Stimulated activated CD8-positive, alpha-beta memory T cell treated with anti-CD3 and anti-CD28 coated beads, Interleukin-4, amount 100 ng/mL, for 4 hours (primary cell): ENCODE data around the gene C8B.

Source experiments
- DNase-seq, 2 donors: peaks; one replicate each; pipeline ENCODE4 v3.0.0-alpha.2; 2020; ENCODE audit warnings: low read depth in 2 of 2, low spot score in 1 of 2

Gene C8B

DNA sequence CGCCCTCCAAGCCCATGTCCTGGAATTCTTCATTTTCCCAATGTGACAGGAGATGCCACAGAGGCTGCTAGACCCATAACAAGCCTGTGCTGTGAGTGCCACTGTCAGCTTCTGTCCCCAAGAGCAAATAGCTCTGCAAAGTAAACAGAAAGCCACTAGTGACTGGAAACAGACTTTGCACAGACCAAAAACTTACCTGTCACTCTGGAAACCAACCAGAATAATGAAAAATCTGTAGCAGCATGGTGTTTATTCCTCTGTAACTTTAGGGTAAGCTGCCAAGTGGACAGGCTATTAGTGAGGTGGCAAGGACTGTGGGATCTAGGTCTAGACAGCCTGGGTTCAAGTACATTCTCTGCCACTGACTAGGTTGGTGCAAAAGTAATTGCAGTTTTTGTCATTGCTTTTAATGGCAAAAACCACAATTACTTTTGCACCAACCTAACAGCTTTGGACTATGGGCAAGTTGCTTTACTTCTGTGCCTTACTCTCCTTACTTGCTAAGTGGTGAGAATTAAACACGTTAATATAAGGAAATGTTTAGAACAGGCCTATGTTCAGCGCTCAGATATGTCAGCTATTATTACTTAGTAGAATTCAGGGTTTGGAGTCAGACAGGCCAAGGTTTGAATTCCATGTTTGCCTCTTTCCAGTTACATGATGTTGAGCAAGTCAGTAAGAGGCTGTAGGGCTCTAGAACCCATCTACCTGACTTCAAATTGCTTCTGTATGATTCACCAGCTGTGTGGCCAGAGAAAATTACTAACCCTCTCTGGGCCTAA is at the start of gene C8B:
TSS of gene C8B (minus strand) at position 100 of the 782 bp plus-strand sequence. CDS start at position 33, 67 bp downstream.
- no peak for DNase-seq

DNA sequence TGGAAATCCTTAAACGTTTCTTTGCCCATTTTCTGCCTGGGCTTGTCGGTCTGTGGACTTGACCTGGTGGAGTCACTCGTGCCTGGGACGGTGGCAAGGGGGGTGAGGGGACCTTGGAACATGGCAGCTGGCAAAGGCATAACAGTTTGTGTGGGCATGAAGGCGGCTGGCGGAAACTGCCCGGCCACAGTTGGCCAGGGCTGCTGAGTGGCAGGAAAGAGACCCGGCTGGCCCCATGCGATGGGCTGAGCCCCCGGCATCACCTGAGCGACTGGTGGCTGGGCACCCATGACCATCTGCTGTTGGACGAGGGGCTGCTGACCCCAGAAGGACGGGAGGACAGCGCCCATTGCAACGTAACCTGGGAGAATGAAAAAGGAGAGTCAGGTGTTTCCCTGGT is 49.3 kb upstream of the C8B start:
- no peak for DNase-seq

DNA sequence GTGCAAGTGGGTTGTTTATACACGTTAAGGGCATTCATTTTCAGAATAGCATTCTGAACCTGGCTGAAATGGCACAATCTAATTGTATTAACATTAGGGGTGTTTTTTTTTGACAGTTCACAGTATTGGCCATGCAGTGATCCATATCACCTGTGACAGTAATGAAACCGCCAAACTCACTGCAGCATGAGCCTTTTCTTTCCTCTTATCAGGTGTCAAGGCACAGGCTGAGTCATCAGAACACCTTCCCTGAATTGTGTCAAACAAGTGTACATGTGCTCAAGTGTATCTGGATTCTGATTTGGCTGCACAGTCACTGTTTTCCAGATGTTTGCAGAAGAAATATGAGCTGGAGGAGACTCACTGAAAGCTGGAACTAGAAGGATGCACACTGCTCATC is 47.7 kb upstream of the C8B start:
- DNase-seq: no peak

DNA sequence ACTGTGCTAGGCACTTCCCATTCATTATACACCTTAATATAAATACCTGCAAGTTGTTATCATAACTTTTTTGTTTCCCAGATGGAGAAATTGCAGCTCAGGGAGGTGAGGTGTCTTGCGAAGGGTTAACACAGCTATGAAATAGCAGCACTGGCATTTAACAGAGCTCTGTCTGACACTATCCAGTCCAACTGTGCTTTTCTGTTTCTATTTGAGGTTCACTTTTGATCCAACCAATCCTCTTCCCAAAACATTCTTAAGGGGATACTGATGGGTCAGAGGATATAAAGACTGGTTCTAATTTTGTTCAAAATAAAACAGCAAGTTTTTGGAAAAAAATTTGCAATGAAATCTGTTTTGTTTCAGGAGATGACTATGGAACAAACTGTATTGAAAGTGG is 46.5 kb upstream of the C8B start:
- DNase-seq: no peak

DNA sequence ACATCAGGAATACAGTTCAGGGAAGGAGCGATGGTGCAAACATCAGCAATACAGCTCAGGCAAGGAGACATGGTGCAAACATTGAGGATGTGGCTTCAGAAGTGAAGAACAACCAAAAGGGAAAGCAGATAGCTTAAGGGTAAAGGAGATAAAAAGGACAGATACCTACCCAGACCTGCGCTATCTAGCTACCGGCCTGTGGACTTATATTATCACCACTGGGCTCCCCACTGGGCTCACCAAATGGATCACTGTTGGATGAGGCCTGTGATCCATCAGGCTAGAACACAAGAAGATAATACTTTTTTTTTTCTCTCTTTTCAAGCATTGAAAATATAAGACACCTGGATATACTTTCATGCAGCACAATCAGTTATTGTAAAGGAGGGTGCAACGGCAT is 44.7 kb upstream of the C8B start:
- no peak for DNase-seq

DNA sequence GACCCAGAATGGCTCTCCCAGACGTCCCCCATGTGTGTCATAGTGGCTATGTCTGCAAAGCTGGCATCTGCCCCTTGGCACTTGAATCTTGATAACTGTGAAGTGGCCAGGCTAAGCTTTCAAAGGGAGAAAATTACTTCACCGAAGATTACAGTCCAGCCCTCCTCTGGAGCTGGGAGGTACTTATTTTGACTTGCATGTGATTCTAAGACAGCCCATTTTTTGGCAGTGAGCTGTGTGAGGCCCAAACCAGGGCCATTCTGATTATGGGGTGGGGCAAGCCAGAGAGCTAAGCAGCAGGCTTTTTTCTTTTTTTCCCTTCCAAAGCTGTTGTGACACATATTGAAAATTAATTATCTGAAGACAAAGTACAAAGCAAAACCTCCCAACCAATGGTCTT is 42.1 kb upstream of the C8B start:
- no peak for DNase-seq

DNA sequence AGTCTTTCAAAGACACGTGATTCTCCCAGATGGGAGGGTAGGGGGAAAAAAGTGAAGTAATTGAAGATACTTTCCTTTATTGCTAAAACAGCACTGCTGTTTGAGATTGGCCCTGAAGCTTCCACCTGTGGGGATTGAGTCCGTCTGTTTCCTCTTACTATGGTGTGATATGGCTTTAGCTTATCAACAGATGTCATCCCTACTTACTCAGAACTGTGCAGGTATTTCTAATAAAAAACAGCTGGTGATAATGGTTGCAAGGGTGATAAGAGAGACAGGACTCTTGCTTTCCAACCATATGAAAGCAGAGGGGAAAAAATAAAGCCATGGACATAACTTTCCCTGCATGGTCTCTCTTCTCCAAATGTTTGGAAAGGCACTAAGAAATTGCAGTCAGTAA is 41.7 kb upstream of the C8B start:
- DNase-seq: no peak

- DNase-seq: no peak
Observed at GRCh38 chr1:57003398-57004139, 37.8 kb upstream of the C8B start.

DNA sequence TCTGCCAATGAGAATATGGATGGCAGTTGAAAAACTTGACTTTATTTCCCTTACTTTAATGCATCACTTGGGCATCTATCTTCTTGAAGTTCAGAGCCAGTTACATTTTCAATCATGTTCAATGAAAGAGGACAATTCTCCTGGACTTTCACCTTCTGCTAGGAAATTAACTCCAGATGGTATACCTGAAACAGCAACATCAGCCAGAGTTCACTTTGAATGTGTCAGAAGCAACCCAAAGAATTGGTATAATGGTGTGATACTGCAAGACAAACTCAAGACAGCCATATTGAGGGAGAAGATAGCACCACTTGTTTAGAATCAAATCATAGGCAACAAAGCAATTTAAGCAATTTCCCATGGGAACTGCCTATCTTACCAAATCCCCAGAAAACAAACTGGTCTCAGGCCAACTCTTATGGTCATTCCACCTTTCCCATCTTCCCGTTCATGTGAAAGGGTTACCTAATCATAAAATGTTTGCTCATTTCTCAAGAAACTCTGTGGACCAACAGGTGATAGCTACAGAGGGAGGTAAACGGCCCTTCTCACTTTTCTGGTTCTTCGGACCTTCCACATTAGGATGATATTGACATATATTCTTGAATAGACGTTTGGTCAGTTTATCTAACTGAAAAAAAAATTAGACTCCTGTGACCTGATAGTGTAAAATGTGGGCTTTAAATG is 29.7 kb upstream of the C8B start:
- DNase-seq: no peak

DNA sequence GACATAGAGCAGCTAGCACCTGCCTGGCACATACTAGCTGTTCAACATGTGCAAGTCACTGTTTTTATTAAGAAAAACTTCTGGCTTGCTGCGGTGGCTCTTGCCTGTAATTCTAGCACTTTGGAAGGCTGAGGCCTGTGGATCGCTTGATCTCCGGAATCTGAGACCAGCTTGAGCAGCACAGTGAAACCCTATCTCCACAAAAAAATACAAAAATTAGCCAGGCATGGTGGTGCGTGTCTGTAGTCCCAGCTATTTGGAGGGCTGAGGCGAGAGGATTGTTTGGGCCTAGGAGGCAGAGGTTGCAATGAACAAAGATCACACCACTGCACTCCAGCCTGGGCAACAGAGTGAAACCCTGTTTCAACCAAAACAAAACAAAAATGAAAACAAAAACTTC is 27.7 kb upstream of the C8B start:
- no peak for DNase-seq

DNA sequence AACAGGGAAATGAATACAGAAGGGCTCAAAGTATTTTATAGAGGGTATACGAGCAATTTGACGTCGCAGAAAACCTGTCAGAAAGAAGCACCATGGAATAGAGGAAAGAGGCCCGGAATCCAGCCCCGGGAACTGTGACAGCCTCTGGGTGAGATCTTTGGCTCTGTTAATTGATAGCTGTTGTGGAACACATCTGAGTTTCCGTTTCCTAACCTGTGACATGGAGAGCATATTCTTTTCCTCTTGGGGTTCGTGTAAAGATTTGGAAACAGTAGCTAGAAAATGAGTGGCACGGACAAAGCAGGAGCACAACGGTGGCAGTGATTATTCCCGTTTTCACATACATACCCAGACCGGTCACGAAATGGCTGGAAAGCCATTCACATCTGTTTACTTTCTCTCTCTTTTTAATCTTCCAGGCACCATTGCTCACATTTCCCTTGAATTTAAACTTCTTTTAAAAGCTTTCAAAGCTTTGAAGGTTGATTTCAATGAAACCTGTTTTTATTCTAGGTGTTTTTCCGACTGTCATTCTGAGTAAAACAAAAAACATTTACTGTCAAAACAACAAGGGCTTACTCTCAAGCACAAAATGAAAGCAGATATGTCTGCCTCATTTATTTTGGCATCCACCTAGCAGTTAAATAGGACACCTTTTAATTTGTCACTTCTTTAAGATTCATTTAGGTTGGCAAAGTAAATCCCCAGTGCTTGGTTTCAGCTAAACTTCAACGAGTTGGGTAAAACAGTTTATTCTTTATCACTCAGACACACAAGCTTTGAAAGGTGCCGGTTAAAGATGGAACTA is 26.7 kb upstream of the C8B start:
- DNase-seq: no peak

DNA sequence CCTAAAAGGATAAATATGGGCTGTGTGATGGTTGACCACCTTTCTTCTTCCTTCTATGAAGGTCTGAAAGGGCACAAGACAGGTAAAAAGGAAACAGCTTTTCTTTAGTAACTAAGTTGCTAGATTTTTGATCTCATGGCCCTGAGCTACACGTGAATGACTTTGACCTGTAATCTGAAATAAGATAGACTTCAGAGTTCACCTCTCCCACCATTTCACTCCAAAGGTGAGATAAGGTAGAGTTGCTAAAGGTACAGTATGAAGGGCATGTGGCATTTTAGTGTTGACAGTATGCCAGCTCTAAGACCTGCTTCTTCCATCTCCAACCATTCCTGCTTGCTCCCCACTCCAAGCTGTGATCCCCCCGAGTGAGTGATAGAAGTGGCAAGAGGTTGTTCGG is 25.8 kb upstream of the C8B start:
- DNase-seq: no peak

DNA sequence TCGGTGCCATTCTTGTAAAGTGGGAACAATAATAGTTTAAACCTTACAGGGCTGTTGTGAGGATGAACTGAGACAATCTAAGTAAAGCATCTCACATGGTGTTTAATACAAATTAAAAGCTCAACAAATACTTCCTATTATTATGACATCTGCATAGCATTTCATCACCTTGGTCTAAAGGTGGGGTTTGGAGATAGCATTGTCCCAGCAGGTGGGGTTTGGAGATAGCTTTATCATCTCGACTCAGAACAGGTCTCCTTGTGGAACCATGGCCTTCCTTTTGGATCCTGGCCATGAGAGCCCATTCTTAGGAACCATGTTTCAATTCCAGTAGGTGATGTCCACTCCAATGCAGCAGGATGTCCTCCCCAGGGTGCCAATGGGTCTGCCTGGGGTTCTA is 20.6 kb upstream of the C8B start:
- no peak for DNase-seq

GRCh38 chr1:56985857-56986256 is 20.0 kb upstream of the C8B start:
- no peak for DNase-seq

- no peak for DNase-seq
Observed at GRCh38 chr1:56983484-56983883, 17.7 kb upstream of the C8B start.

DNA sequence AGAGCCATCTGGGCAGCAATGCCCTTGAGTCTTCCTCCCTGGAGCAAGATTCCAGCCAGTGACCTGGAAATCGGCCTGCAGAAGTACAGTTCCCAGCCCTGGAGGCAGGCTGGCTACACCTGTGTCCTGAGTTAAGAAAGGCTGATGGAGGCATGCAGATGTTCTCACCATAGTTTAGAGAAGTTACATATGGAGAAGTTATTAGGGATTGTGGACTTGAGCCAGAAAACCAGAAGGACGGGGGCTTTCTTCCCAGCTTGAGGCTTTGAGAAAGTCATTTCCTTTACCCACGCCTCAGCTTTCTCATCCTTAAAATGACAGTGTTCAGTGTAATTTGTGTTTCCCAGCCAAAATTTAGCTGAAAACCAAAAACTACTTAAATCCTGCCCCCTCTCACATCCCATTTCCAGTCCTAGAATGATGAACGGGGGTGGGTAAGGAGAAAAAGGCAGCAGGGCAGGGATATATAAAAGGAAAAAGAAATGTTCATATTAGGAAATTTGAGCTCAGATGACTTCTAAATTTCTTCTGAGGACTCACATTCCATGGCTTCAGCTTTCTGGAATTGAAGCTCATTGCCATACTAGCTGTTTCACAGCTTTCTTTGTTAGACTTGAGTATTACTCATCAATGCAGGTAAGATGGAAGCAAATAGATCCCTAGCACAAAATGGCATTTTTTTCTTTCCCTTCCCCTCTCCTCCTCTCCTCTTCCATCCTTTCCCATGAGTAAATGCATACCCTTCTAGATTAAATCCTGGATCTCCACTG is 14.4 kb upstream of the C8B start:
- no peak for DNase-seq

DNA sequence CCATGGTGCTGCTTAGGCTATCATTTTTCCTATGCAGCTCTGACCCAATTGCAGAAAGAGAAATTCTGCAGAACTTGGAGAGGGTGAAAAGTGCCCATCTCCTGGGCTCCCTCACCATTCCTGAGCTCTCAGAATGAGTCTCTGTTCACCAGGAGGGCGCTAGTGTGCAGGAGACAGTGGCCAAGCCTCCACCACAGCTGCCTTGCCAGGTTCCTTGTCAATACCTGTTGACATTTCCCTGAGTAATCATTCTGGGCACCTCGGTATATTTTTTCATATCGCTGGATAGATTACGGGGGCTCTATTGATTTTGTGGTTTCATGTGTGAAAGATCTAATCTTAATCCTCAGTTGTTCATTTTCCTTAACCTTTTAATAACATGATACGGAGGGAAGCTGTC is 13.0 kb upstream of the C8B start:
- DNase-seq: no peak

GRCh38 chr1:56977910-56978309 is 12.1 kb upstream of the C8B start:
- no peak for DNase-seq

- DNase-seq: no peak
Observed at GRCh38 chr1:56975446-56975845, 9.6 kb upstream of the C8B start.

DNA sequence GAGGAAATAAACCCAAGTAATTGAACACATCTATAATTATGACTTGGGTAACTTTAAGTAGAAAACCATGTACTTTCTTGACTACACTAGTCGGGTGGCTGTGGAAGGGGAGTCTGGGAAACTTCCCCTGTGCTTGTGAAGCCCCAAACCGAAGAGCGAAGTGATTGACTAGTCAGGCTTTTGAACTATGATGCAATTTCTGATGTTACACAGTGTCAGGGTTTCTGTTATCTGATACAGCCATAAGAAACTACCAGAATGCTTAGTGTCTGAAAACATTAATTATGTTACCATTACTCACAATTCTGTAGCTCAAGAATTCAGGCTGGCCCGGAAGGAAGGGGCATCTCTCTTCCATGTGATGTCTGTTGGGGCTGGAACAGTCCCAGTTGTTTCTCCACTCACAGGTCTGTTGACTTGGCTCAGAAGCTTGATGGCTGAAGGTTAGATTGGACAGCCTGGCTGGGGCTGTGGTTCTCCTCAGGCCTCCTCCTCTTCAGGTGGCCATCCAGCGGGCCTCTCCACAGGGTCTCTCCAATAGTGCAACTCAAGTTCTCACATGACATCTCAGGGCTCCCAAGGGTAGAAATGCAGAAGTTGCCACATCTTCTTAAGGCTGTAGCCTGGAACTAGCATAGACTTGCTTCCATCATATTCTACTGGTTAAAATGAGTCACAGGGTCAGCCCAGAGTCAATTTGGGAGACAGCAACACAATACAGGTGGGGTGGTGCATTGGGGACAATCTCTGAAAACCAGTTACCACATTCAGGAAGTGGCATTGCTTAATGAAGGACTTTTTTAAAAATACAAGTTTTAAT is 8.3 kb upstream of the C8B start:
- no peak for DNase-seq
